K562 (cell line): ENCODE results near the gene DCTN5. TPM values are rescaled to one million over a fixed set of nuclear protein-coding genes. Genes with fewer than 3 reads are reported as not detected.

Source experiments
- ATAC-seq: fragments of 200-7000 bp; cut with Tn5 transposase; 3 replicates; pipeline ENCODE4 v1.9.1; 2020; ENCODE audit warnings: moderate library complexity
- BruUV-seq: library from RNA; stranded (reverse); fragments of 400-500 nt; replicated peaks from 2 replicates; lab custom pipeline; 2021; lab: Mats Ljungman, UMichigan
- CTCF ChIA-PET: fragments of 300-600 bp; formaldehyde crosslinking; extraction: SDS; loops from one replicate; lab custom pipeline; 2021; ENCODE audit warnings: low intra/inter-chr PET ratio; lab: Yijun Ruan, JAX
- POLR2A ChIA-PET: fragments of 300-600, 350-650 bp; sonication (Branson Sonifier 250); formaldehyde crosslinking; extraction: SDS; loops from one replicate; lab custom pipeline; 2021; ENCODE audit warnings: antibody characterized with exemption, inconsistent platforms; lab: Yijun Ruan, JAX
- DNase-seq, 4 experiments: peaks; one replicate each; pipeline versions ENCODE4 v3.0.0 to v3.0.0-alpha.2; 2011 to 2018; ENCODE audit warnings: low spot score in 3 of 4, mixed read lengths in 3 of 4; ENCODE audit errors: extremely low read depth in 1 of 4
- FAIRE-seq: peaks from 2 replicates; lab custom pipeline; 2011; peaks lifted over from hg19 to GRCh38; lab: Jason Lieb, UNC
- H2AFZ ChIP-seq: 2 replicates; pipeline ENCODE4 v1.6.0; 2011; ENCODE audit warnings: low read depth, low read length, control low read depth, inconsistent platforms
- H3K27ac ChIP-seq: fragments of 200-600 bp; 3 replicates; pipeline ENCODE4 v1.8.0; 2011; ENCODE audit warnings: low read depth, mild to moderate bottlenecking, control low read depth, inconsistent platforms, low read length, moderate library complexity, mixed read lengths; ENCODE audit errors: extremely low read depth
- H3K27me3 ChIP-seq, 2 experiments: fragments of 300-600 bp in 1 of 2; 2 replicates in 1 of 2; 3 replicates in 1 of 2; pipeline versions ENCODE4 v1.6.0 to v1.8.0; 2011; ENCODE audit warnings: inconsistent platforms in 2 of 2, low read length in 2 of 2, mild to moderate bottlenecking in 1 of 2, mixed read lengths in 1 of 2, moderate library complexity in 1 of 2; ENCODE audit not compliant: control insufficient read depth in 2 of 2, insufficient read depth in 2 of 2
- H3K36me3 ChIP-seq: fragments of 300-600 bp; 3 replicates; pipeline ENCODE4 v1.8.0; 2011; ENCODE audit warnings: mild to moderate bottlenecking, low read length, inconsistent platforms; ENCODE audit not compliant: control insufficient read depth, insufficient read depth
- H3K4me1 ChIP-seq, 2 experiments: fragments of 200-600 bp in 1 of 2; replicated peaks in 1 of 2; 2 replicates in 1 of 2; 3 replicates in 1 of 2; pipeline versions ENCODE4 v1.5.1 to v1.8.0; 2011; ENCODE audit warnings: inconsistent platforms in 2 of 2, low read length in 2 of 2, mild to moderate bottlenecking in 1 of 2, mixed read lengths in 1 of 2, moderate library complexity in 1 of 2; ENCODE audit not compliant: control insufficient read depth in 2 of 2, insufficient read depth in 2 of 2
- H3K4me2 ChIP-seq: 2 replicates; pipeline ENCODE4 v1.6.1; 2011; ENCODE audit warnings: low read length, control low read depth, inconsistent platforms, mixed read lengths; ENCODE audit not compliant: insufficient read depth
- H3K4me3 ChIP-seq: fragments of 200-600 bp; sonication (generic), shearing (Covaris generic); 2 replicates; pipeline ENCODE4 v1.5.1; 2016; ENCODE audit warnings: control low read depth, inconsistent platforms
- H3K79me2 ChIP-seq: fragments of 200-600 bp; 3 replicates; pipeline ENCODE4 v1.8.0; 2011; ENCODE audit warnings: low read length, inconsistent platforms; ENCODE audit not compliant: control insufficient read depth, insufficient read depth
- H3K9ac ChIP-seq, 2 experiments: 2 replicates each; pipeline versions ENCODE4 v1.6.0 to v1.6.1; 2011; ENCODE audit warnings: low read depth in 2 of 2, low read length in 2 of 2, control low read depth in 1 of 2, inconsistent platforms in 1 of 2, mild to moderate bottlenecking in 1 of 2, mixed read lengths in 1 of 2; ENCODE audit not compliant: insufficient read depth in 1 of 2
- H3K9me1 ChIP-seq: one replicate; pipeline ENCODE4 v1.6.0; 2011; ENCODE audit warnings: inconsistent platforms, mild to moderate bottlenecking, low read length, moderate library complexity; ENCODE audit not compliant: control insufficient read depth, insufficient read depth
- H3K9me3 ChIP-seq: replicated peaks from 2 replicates; pipeline ENCODE4 v1.5.1; 2011; ENCODE audit warnings: low read depth, low read length, inconsistent platforms; ENCODE audit not compliant: control insufficient read depth, insufficient read depth
- H4K20me1 ChIP-seq: replicated peaks from 2 replicates; pipeline ENCODE4 v1.6.1; 2011; ENCODE audit warnings: low read length, inconsistent platforms, mixed read lengths; ENCODE audit not compliant: control insufficient read depth, insufficient read depth
- ELK1 ChIP-seq: sonication (generic); formaldehyde crosslinking; IDR thresholded peaks from 2 replicates; pipeline ENCODE4 v1.8.1; 2022; ENCODE audit warnings: missing genetic modification reagents
- FOXA1 ChIP-seq: fragments of 450-650 bp; IDR thresholded peaks from 2 replicates; pipeline ENCODE4 v1.6.1; 2016; ENCODE audit warnings: mild to moderate bottlenecking, borderline replicate concordance
- SIN3A ChIP-seq, 2 experiments: fragments of 150-350 bp in 1 of 2; IDR thresholded peaks; 2 replicates each; pipeline ENCODE4 v1.6.1; 2011 to 2016; ENCODE audit warnings: borderline replicate concordance in 2 of 2, low read depth in 2 of 2, low read length in 2 of 2, mild to moderate bottlenecking in 2 of 2, moderate library complexity in 2 of 2; ENCODE audit not compliant: control insufficient read depth in 1 of 2
- ZNF12 ChIP-seq: sonication (generic); formaldehyde crosslinking; IDR thresholded peaks from 2 replicates; pipeline ENCODE4 v1.4.0; 2020; ENCODE audit warnings: mild to moderate bottlenecking, missing genetic modification reagents
- ZNF263 ChIP-seq: sonication (generic); formaldehyde crosslinking; IDR thresholded peaks from 2 replicates; pipeline ENCODE4 v1.8.0; 2022; ENCODE audit warnings: mild to moderate bottlenecking, missing genetic modification reagents, borderline replicate concordance
- WGBS: fragments of 100-300 bp; shearing (Covaris generic); methylation state at CpG from one replicate; pipeline ENCODE4 v1.1.6; 2016; ENCODE audit warnings: low coverage, mixed read lengths; ENCODE audit not compliant: insufficient coverage; ENCODE audit errors: missing lambda C conversion rate; 5-methylcytosine and 5-hydroxymethylcytosine counted together
- in situ Hi-C: fragments of 300-500 bp; cut with MboI; formaldehyde crosslinking; loops from 4 replicates; pipeline ENCODE4 v1.15.0; 2018; ENCODE audit warnings: inconsistent platforms, mixed read lengths
- intact Hi-C: fragments of 100-400 bp; cut with micrococcal nuclease; formaldehyde crosslinking; loops from 2 replicates; pipeline ENCODE4 v1.14.2; 2022
- polyA plus RNA-seq, 8 experiments: library from polyadenylated mRNA; depleted of rRNA in 4 of 8; stranded (reverse) in 5 of 8; unstranded in 3 of 8; fragments of >200 nt; fragmentation: Nextera tagmentation in 2 of 8; fragmentation: Illumina TruSeq in 1 of 8; extraction: Ambion mirVana in 2 of 8; extraction: Trizol in 1 of 8; gene quantifications; 2 replicates each; pipeline versions ENCODE4 v1.2.1 to v1.2.3, GENCODE V29; 2011 to 2014; ENCODE audit warnings: inconsistent platforms in 1 of 8, missing spikeins in 1 of 8
- total RNA-seq, 7 experiments: library from RNA; depleted of rRNA in 6 of 7; stranded (reverse); fragments of >200 nt in 6 of 7; fragmentation: Illumina TruSeq in 2 of 7; extraction: Trizol in 2 of 7; gene quantifications; 2 replicates each; pipeline versions ENCODE4 v1.2.1 to v1.2.3, GENCODE V29; 2011 to 2021; ENCODE audit warnings: low replicate concordance in 1 of 7

The DCTN5 gene
- total and polyA plus RNA-seq, 9 of the 15 experiments (the other 6 are each of a cell fraction or from before 2014, with no cell fraction given) = 35.8 to 149 (median 75.9) TPM

GRCh38 chr16:23595246-23595950 lies 45.9 kb upstream of the DCTN5 start:
- Histone ChIP-seq H3K36me3 (peaks cover 42% of the 10 kb centered on the region), H3K9ac (peak overlapping the region; percentile 95 to 99), H3K9me3 (no peaks in the 10 kb centered on the region), H3K27ac (peak overlapping the region; percentile 86), H3K4me2 (peak overlapping the region; percentile 99), H3K4me1 (peaks cover 12 to 18% of the 10 kb centered on the region in 2 experiments; a peak in 4 of 5 replicates), H3K9me1 (no peaks in the 10 kb centered on the region), H2AFZ (peak overlapping the region; percentile 96), H3K79me2 (peaks cover 56% of the 10 kb centered on the region), H3K27me3 (no peaks in the 10 kb centered on the region), H4K20me1 (no peaks in the 10 kb centered on the region; the same call in 1 of the 2 replicates), H3K4me3 (peak overlapping the region; percentile 80)
- ChIA-PET CTCF (interaction anchor here (1.3 kb wide), 1 partner anchor 38 kb away, joined by 4 read pairs; the partner anchor contains the start of genes EARS2 and UBFD1), POLR2A (no interaction called here)
- no peak for TF ChIP-seq FOXA1
- 0 out of 4 replicates have a peak, but pooled peaks of 1 of the 2 experiments have one; percentile 9 for TF ChIP-seq SIN3A (IDR thresholded peaks at IDR 0.05; ENCODE audit: borderline replicate concordance in 2 of 2, control insufficient read depth in 1 of 2, low read depth in 2 of 2, low read length in 2 of 2)
- no peak for TF ChIP-seq ELK1
- TF ChIP-seq ZNF12 (CRISPR knock-in tag) = 0 out of 2 replicates have a peak, but pooled peaks have one; percentile 38
- 0 out of 2 replicates have a peak, but pooled peaks have one; percentile 14 for TF ChIP-seq ZNF263 (CRISPR knock-in tag)
- FAIRE-seq (peak; percentile 61), DNase-seq (peak in 1 of 4 experiments; percentile 16), ATAC-seq (peak; percentile 11)
- in situ Hi-C loops (no loop called here), intact Hi-C loops (no loop called here)
- BruUV-seq = TSS peak; percentile 62
- 3% methylated on average over 34 of the region's 34 CpGs for WGBS
